RPMI8226 (cell line): ENCODE measurements around the gene PLA2G7.
"Not testable (repeated sequence)": the region's sequence is repeated elsewhere in the genome, so short reads cannot be mapped to it uniquely, and the experiment has no call there.

Experiments used
- DNase-seq: peaks from one replicate; pipeline ENCODE4 v3.0.0-alpha.2; 2015

Gene PLA2G7

GRCh38 chr6:46734867-46735719 lies at the start of gene PLA2G7:
PLA2G7 (minus strand) TSS chr6:46735375; CDS start chr6:46722891, 12,484 bp downstream.
- DNase-seq = no peak

DNA sequence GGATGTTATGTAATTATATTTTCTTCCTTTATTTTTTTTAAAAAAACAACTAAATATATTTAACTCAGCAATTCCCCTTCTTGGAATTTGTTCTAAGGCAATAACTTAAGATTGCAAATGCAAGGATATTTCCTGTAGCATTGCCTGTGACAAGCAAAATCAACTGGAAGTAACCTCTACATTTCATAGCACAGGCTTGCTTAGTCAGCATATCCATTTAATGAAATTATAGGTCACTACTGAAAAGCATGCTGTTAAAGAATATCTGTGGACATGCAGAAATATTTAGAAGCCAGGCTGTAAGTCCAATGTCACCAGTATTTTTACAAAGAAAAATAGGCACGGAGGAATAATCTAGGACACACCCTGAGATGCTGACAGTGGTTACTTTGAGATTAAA lies 49.4 kb upstream of the PLA2G7 start:
- DNase-seq = no peak

DNA sequence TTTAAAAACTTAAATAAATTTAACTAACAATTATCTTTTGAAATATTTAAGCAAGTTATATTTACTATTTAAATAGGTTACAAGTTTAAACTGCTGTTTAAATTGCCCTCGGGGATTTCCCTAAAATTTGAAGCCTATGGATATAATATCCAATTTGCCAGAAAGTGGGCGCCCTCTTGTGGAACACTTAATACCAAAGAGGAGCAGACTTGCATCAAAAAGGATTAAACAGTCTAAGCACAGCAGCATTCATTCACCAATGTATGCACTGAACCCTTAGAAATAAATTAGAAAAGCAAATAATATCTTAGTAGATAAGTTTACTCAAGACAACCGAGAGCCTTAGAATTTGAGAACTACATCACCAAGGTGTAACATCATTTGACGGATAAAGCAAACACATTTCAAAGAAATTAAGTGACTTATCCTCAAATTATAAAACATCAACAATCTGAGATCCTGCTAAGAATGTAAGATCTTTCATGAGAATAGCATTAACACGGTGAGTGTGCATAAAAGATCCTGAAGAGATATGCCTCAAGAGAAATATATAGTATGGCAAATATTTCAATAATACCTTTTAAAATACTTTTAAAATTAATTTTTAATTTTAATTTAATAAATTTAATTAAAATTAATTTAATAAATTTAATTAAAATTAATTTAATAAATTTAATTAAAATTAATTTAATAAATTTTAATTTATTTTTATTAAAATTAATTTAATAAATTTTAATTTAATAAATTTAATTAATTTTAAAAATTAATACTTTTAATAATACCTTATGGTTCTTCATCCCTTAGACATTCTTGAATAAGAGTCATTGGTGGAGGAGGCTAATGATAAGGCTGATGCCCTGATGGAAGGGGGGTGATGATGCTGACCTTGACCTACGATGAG lies 46.6 kb upstream of the PLA2G7 start:
- peak; percentile 51 for DNase-seq

- DNase-seq = no peak
Measured at GRCh38 chr6:46777476-46778346, 42.5 kb upstream of the PLA2G7 start.

- DNase-seq = no peak
Measured at GRCh38 chr6:46776070-46776712, 41.0 kb upstream of the PLA2G7 start.

DNA sequence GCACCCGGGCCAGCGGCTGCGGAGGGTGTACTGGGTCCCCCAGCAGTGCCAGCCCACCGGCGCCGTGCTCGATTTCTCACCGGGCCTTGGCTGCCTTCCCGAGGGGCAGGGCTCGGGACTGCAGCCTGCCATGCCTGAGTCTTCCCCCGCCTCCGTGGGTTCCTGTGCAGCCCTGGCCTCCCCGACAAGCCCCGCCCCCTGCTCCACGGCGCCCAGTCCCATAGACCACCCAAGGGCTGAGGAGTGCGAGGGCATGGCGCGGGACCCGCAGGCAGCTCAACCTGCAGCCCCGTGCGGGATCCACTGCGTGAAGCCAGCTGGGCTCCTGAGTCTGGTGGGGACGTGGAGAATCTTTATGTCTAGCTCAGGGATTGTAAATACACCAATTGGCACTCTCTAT lies 39.6 kb upstream of the PLA2G7 start:
- DNase-seq = not testable (repeated sequence)

DNA sequence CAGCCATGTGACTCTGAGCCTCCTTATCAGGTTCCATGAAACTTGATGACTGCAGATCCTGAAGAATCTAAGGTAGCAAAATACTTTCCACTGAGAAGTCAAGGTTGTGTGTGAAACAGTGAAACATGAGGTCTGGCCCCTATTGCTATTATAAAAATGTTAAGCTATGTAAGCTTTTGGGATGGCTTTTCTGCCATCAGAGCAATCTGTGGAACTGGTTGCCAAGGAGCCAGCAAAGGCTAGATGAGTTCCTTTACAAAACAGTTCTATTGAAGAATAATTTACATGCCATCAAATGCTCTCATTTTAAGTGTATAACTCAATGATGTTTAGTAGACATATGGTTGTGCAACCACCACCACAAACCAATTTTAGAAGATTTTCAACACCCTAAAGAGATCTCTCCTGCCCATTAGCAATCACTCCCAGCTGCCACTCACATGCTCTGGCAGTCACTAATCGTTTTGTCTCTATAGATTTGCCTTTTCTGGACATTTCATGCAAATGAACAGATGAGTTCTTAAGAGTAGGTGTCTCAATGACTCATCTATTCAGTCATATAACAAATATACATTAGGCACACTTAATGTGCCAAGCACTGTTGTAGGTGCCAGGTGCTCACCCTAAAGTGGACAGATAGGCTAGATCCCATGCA lies 38.2 kb upstream of the PLA2G7 start:
- DNase-seq = no peak

GRCh38 chr6:46772762-46773161 lies 37.6 kb upstream of the PLA2G7 start:
- DNase-seq = no peak

- DNase-seq = no peak
Measured at GRCh38 chr6:46772016-46772415, 36.8 kb upstream of the PLA2G7 start.

- DNase-seq = no peak
Measured at GRCh38 chr6:46764961-46765360, 29.8 kb upstream of the PLA2G7 start.

DNA sequence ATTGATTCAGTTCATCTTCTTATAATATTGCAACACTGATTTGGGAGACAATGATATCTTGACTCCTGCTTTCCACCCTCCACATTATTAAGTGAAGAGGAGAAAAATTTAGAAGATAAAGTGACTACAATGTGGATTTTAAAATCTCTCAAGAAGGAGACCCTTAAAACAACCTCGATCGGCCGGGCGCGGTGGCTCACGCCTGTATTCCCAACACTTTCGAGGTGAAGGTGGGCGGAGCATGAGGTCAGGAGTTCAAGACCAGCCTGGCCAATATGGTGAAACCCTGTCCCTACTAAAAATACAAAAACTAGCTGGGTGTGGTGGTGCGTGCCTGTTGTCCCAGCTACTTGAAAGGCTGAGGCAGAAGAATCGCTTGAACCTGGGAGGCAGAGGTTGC lies 29.1 kb upstream of the PLA2G7 start:
- not testable (repeated sequence) for DNase-seq

GRCh38 chr6:46763466-46763865 lies 28.3 kb upstream of the PLA2G7 start:
- DNase-seq = no peak

- no peak for DNase-seq
Measured at GRCh38 chr6:46760925-46761324, 25.8 kb upstream of the PLA2G7 start.

DNA sequence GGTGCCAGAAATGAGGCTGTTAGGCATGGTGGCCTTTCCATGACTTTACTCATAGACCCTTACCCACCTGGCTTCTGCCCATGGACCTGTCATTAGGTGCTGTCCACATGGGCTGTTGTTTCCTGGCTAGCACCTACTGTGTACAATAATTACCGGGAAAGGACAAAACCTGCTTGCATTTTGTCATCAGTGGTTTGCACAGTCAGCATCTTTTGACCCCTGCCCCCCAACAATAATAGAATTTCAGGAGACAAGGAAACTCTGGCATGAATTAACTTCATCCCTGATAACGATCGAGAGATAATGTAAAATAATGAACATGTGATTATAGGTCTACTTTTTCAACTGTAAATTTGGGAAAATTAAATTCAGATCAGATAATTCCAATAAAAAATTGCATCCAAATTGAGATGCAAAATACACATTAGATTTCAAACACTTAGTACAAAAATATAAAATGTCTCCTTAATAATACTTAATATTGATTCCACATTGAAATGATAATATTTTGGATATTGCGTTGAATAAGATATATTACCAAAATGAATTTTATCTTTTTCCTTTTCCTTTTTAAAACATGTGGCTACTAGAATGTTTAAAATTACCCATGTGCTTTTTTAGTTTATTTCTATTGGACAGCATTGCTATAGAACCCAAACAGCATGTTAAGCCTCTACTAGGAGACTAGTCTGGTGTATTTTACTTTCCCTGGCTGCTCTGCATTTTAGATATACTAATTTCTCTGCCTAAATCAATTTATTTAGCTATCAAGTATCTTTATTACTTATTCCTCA lies 24.0 kb upstream of the PLA2G7 start:
- DNase-seq = no peak

DNA sequence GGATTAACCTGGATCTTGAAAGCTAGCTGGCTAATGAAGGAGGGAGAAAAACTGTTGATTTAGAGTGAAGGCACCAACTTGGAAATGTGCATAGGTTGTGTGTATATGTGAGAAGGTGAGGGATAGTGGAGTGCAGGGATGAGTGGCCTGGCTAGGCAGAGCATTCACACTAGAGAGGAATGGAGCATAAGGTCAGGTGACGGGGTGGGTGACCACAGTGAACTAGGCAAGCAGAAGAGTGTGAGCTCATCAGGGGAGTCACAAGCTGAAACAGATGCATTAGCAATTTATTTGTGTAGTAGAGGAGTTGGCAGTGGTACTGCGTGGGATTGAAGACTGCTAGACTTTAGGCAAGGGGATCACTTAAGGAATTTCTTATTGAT lies 22.0 kb upstream of the PLA2G7 start:
- no peak for DNase-seq

DNA sequence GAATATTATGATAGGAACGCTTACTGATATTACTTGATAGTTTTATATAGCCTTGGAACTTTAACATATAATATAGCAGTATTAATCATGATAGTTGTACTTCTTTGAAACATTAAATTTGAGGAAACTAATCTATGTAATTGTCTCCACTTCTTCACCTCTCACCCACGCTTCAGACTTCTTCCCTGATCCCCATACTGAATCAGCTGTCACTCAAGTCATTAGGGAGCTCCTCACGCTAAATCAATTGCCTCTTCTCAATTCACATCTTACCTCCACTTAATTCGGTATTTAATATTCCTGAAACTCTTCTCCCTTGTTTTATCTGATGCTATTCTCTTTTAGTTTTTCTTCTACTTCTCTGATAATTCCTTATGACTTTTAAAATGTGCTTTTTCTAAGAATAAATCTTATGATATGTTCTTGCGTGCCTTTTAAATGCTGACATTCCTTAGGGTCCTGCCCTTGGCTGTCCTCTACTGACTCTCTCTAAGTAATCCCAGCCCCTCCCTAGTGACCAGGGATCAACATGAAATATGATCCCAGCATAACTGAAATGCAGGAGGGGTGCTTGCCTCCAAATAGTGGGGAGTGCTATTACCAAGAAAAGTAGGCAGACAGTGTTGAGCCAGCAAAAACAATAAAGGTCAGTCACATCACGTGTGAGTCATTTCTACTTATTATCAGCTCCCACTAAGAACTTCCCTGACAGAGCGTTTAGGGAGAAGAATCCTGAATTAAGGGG lies 21.5 kb upstream of the PLA2G7 start:
- no peak for DNase-seq

GRCh38 chr6:46755865-46756264 lies 20.7 kb upstream of the PLA2G7 start:
- DNase-seq = no peak

DNA sequence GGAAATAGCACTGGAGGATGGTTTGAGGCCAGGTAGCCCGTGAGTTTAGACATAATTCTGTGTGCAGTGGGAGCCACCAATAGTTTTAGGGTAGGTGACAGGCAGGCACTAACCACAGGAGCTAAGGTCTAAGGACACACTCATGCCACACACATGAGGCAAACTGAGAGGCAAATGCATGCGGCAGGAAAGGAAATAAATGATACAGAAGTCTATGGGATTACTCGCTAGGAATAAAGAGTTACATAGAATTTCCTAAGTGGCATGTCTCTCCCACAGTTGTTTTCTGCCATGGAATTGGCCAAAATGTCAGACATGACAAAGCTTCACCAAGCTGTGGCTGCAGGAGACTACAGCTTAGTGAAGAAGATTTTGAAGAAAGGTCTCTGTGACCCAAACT lies 16.5 kb upstream of the PLA2G7 start:
- no peak for DNase-seq

DNA sequence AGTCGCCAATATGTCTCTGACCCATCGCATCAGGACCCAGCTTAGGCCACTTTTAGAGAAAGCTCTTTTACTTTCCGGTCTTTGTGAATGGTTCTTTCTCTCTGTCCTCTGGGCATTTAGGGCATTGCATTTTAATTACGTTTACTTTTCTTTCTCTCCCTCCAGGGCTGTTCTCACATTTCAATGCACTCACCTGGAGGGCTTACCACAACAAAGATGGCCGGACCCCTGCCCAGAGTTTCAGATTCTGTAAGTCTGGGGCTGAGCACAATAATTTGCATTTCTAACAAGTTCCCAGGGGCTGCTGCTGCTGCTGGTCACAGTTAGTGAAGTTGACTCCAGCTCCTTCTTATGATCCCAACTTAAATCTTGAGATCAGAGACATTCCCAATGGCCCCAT lies 14.6 kb upstream of the PLA2G7 start:
- DNase-seq = no peak

DNA sequence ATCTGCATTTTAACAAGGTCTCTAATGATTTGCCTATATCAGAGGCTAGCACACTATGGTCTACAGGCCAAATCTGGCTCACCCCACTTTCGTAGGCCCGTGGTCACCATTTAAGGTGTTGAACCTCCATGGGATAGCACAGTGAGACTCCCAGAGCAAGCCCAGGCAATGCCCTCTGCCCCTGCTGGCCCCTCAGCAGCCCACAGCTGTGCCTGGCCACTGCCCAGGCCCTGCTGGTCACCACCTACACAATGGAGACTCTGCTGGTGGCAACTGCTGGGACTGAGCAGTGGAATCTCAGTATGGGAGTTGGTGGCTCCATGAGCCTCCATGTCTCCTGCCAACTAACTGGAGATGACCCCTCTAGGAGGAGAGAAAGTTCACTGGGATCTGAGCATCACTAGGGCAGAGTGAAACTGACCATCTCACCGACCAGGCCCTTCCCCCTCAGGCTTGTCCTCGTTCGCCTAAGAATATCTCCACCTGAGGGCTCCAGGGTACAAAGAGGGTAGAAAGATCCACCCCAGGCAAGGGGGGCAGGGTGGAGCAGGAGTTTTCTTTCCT lies 13.8 kb upstream of the PLA2G7 start:
- DNase-seq = no peak
